ENCODE measurements around the gene C10orf62.
A peak's percentile ranks its signal among the peaks of the same experiment; 100 is the strongest.

DNA sequence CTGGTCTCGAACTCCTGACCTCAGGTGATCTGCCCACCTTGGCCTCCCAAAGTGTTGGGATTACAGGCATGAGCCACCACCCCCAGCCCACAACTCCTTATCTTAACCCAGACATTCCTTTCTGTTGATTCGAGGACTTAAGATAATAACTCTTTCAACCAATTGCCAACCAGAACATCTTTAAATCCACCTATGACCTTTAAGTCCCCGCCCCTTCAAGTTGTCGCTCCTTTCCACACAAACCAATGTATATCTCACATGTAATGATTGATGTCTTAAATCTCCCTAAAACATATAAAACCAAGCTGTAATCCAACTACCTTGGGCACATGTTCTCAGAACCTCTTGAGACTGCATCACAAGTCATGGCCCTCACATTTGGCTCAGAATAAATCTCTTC is 24.7 kb upstream of the C10orf62 start:
- TF ChIP-seq ETV1 (tag; conservative IDR thresholded peaks at IDR 0.05; ENCODE audit: low read depth) (no peak), ZNF589 (CRISPR knock-in tag; IDR thresholded peaks at IDR 0.05; ENCODE audit: low read depth) (no peak), PHF20 (IDR thresholded peaks at IDR 0.05; ENCODE audit: partially characterized antibody) (no peak), HDAC2 (IDR thresholded peaks at IDR 0.05) (no peak), POLR2AphosphoS2 (IDR thresholded peaks at IDR 0.05; ENCODE audit: low read length) (no peak), POLR2B (IDR thresholded peaks at IDR 0.05; ENCODE audit: low read depth, partially characterized antibody) (no peak), SMC3 (conservative IDR thresholded peaks at IDR 0.05; ENCODE audit: insufficient read depth, low read depth, low read length) (no peak), ZNF41 (CRISPR knock-in tag; conservative IDR thresholded peaks at IDR 0.05) (no peak)
- TF ChIP-seq, protein P1, sequence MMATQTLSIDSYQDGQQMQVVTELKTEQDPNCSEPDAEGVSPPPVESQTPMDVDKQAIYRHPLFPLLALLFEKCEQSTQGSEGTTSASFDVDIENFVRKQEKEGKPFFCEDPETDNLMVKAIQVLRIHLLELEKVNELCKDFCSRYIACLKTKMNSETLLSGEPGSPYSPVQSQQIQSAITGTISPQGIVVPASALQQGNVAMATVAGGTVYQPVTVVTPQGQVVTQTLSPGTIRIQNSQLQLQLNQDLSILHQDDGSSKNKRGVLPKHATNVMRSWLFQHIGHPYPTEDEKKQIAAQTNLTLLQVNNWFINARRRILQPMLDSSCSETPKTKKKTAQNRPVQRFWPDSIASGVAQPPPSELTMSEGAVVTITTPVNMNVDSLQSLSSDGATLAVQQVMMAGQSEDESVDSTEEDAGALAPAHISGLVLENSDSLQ (IDR thresholded peaks at IDR 0.05), result peak; percentile 86
- TF ChIP-seq, protein P2, sequence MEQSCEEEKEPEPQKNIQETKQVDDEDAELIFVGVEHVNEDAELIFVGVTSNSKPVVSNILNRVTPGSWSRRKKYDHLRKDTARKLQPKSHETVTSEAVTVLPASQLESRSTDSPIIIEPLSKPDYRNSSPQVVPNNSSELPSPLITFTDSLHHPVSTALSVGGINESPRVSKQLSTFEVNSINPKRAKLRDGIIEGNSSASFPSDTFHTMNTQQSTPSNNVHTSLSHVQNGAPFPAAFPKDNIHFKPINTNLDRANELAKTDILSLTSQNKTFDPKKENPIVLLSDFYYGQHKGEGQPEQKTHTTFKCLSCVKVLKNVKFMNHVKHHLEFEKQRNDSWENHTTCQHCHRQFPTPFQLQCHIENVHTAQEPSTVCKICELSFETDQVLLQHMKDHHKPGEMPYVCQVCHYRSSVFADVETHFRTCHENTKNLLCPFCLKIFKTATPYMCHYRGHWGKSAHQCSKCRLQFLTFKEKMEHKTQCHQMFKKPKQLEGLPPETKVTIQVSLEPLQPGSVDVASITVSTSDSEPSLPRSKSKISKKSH (CRISPR knock-in tag; IDR thresholded peaks at IDR 0.05), result no peak
- TF ChIP-seq, protein P3, sequence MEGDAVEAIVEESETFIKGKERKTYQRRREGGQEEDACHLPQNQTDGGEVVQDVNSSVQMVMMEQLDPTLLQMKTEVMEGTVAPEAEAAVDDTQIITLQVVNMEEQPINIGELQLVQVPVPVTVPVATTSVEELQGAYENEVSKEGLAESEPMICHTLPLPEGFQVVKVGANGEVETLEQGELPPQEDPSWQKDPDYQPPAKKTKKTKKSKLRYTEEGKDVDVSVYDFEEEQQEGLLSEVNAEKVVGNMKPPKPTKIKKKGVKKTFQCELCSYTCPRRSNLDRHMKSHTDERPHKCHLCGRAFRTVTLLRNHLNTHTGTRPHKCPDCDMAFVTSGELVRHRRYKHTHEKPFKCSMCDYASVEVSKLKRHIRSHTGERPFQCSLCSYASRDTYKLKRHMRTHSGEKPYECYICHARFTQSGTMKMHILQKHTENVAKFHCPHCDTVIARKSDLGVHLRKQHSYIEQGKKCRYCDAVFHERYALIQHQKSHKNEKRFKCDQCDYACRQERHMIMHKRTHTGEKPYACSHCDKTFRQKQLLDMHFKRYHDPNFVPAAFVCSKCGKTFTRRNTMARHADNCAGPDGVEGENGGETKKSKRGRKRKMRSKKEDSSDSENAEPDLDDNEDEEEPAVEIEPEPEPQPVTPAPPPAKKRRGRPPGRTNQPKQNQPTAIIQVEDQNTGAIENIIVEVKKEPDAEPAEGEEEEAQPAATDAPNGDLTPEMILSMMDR (IDR thresholded peaks at IDR 0.05 in 2 of 3, conservative IDR thresholded peaks at IDR 0.05 in 1 of 3; ENCODE audit: insufficient read depth in 2 of 3, low read depth in 1 of 3, low read length in 3 of 3), result no peak

All from K562 (cell line).